GM18909 (cell line): Measurements from ENCODE around the gene FANCL.
"Not testable (repeated sequence)": the region's sequence is repeated elsewhere in the genome, so short reads cannot be mapped to it uniquely, and the experiment has no call there.

Experiments
- ATAC-seq: cut with Tn5 transposase; IDR thresholded peaks from one replicate; pipeline ENCODE4 v1.9.1; 2021; ENCODE audit warnings: mild to moderate bottlenecking; ENCODE audit not compliant: unreplicated experiment, poor library complexity

Gene FANCL

GRCh38 chr2:58207189-58207588, 33.9 kb downstream of the FANCL start:
- no peak for ATAC-seq

DNA sequence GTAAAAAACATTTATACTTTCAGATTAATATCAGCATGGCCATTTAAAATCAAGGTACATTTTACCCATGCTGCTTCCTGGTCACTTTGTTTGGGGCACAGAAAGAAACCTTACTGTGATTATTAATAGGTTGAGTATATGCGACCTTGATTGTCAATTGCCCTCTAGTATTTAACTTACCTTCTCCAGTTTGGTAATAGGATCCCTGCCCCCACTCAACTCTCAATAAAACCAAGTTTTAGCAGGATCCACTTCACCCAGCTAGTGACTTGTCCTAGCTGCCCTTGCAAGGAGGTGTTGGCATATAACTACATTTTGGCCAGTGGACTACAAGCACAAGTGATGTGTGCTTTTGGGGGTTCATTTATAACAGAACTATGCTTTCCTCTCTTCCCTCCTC, 34.3 kb downstream of the FANCL start:
- no peak for ATAC-seq

DNA sequence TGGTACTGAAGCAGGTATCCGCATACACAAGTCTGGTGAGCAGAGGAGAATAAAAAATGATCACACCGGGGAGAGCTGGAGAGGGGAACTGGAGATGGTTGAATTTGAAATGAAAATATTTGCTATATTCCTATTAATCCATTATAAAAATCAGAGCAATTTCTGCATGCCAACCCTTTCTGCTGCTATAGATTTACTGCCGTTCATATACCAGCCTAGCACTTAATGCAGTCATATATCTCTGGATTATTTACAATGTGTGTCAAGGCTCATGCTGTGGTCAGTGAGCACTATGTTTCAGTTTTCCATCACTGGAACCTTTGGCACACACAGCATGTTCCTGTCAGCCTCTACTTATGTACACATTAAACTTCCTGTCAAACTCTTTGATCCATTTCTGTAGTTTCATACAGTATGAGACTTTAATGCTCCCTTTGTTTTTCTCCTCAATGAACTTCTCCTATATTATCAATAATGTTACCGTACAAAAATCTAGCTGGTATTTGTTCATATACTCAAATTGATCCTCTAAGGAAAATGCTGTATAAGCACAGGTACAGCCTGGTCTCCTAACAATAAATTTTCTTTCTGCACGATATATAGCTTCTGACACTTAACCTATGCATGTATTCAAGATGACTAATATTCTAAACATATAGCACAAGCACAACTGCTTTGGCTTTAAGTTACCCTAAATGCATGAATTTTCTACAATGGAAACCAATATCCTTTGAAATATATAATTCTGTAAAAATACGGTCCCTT, 36.7 kb downstream of the FANCL start:
- no peak for ATAC-seq

DNA sequence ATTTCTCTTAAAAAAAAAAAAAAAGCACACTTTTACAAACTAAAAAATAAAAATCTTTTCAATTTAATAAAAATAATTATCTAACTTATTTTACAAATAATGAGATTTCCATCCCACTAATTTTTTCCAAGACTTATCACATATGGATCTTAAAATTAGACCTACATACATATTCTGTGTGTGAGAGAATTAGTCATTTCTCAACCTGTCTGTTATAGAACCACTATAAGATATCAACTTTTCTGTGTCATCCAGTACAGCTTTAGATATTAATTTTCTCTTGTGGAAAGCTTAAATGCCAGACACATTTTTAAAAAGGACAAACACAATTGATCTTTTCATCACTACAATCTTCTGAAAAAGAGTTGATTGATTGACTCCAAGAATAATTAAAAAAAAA, 38.1 kb downstream of the FANCL start:
- no peak for ATAC-seq

DNA sequence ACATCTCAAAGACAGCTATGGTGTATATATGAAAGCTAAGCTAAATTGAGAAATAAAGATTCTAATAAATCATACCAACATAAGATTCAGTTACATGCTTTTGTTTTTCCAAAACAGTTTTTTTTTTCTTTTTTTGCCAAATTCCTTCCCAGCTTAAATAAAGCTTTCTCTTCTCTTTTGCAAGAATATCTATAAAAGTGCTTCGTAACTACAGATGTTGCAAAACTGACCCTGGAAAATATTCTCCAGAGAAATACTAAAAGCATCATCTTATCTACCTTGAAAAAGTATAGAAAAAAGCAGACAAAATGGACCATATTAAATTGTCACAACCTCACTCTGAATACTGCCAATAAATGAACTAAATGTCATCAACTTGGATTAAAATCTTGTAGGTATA, 38.7 kb downstream of the FANCL start:
- ATAC-seq = no peak

- no peak for ATAC-seq
These were observed 43.2 kb downstream of the FANCL start for GRCh38 chr2:58197894-58198293.

DNA sequence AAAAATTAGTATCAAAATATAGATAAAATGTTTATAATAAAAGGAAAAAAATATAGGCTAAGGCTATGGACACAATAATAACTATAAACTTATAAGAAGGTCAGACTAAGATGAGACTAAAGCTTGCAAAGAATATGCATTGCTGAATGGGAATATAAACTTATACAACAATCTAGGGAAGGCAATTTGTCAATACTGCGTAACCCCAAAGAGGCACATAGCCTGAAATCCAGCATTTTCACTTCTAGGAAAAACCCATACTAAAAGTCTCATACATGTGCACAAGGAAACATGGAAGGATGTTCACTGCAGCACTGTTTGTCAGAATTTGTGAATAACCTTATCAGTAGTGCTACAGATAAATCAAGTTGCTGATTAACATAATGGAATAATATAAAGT, 45.5 kb downstream of the FANCL start:
- no peak for ATAC-seq

- ATAC-seq = no peak
These were observed 46.7 kb downstream of the FANCL start for GRCh38 chr2:58194458-58194857.

DNA sequence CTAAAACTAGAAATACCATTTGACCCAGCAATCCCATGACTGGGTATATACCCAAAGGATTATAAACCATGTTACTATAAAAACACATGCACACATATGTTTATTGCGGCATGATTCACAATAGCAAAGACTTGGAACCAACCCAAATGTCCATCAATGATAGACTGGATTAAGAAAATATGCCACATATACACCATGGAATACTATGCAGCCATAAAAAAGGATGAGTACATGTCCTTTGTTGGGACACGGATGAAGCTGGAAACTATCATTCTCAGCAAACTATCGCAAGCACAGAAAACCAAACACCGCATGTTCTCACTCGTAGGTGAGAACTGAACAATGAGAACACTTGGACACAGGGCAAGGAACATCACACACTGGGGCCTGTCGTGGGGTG, 54.1 kb downstream of the FANCL start:
- ATAC-seq = not testable (repeated sequence)

DNA sequence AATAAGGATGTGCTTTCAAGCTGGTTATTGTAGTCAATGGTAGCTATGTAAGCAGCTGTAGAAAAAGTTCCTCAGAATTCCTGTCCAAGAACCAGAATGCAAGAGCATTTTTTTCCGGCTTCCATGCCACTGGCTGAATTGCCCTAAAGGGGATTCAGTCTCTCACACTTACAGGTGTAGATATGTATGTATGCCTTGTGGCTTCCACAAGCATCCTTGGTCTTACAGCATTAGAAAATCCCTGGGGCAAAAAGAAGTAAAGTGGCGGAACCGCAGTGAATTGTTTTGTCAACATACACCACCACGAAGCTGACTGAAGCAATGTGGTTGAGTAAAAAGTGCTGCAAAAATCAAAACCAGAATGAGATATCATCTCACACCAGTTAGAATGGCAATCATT, 54.6 kb downstream of the FANCL start:
- no peak for ATAC-seq

DNA sequence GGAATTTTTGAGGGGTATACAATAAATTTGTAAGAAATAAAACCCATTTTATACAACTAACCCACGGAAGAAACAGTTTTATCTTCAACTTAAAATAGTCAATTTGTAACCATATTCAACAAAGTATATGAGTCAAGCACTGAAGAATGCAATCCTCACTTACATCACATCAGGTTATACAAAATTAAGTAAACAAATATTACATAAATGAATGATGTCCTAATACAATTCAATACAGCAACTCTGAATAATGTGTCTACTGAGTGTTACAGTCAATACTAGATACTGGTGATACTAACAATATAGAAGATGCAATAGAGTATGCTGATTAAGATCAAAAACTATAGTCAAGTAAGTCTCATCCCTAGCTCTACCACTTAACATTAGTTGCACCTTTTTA, 58.6 kb downstream of the FANCL start:
- no peak for ATAC-seq

- no peak for ATAC-seq
These were observed 60.5 kb downstream of the FANCL start for GRCh38 chr2:58180635-58181034.

DNA sequence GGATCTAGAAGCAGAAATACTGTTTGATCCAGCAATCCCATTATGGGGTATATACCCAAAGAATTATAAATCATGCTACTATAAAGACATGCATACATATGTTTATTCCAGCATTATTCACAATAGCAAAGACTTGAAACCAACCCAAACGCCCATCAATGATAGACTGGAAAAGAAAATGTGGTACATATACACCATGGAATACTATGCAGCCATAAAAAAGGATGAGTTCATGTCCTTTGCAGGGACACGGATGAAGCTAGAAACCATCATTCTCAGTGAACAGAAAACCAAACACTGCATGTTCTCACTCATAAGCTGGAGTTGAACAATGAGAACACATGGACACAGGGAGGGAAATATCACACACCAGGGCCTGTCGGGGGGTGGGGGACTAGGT, 61.0 kb downstream of the FANCL start:
- ATAC-seq = not testable (repeated sequence)

DNA sequence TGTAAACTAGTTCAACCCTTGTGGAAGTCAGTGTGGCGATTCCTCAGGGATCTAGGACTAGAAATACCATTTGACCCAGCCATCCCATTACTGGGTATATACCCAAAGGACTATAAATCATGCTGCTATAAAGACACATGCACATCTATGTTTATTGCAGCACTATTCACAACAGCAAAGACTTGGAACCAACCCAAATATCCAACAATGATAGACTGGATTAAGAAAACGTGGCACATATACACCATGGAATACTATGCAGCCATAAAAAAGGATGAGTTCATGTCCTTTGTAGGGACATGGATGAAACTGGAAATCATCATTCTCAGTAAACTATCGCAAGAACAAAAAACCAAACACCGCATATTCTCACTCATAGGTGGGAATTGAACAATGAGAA, 63.9 kb downstream of the FANCL start:
- ATAC-seq = not testable (repeated sequence)

DNA sequence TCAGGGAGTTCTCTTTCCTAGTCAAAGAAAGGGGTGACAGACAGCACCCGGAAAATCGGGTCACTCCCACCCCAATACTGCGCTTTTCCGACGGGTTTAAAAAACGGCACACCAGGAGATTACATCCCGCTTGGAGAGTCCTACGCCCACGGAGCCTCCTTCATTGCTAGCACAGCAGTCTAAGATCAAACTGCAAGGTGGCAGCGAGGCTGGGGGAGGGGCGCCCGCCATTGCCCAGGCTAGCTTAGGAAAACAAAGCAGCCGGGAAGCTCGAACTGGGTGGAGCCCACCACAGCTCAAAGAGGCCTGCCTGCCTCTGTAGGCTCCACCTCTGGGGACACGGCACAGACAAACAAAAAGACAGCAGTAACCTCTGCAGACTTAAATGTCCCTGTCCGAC, 69.3 kb downstream of the FANCL start:
- ATAC-seq = not testable (repeated sequence)

GRCh38 chr2:58170334-58170933, 70.7 kb downstream of the FANCL start:
- not testable (repeated sequence) for ATAC-seq

GRCh38 chr2:58169845-58170244, 71.3 kb downstream of the FANCL start:
- not testable (repeated sequence) for ATAC-seq

- ATAC-seq = not testable (repeated sequence)
These were observed 73.0 kb downstream of the FANCL start for GRCh38 chr2:58168130-58168529.

GRCh38 chr2:58163913-58164312, 77.2 kb downstream of the FANCL start:
- ATAC-seq = no peak

DNA sequence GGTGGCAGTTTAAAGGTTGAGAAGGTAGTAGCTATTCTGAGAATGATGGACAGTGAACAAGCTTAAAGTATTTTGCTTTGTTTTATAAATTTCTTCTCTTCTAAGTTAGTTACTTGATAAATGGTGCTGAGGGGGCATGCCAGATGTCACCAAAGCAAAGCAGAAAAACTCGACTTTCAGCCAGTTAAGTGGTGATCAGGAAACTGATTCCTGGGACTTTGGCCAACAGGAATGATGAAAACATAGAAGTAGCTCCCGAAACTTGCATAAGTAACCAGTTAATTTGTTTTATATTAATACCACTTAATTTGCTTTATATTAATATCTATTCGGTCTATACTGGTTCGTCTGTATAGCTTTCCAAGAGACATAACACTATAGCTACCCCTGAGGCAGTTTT, 82.6 kb downstream of the FANCL start:
- no peak for ATAC-seq

GRCh38 chr2:58157754-58158153, 83.4 kb downstream of the FANCL start:
- no peak for ATAC-seq

- no peak for ATAC-seq
These were observed 84.3 kb downstream of the FANCL start for GRCh38 chr2:58156780-58157179.
